SIG-M5 (cell line): ENCODE measurements around the gene DOCK1.
"Not testable (repeated sequence)": the region's sequence is repeated elsewhere in the genome, so short reads cannot be mapped to it uniquely, and the experiment has no call there.

ENCODE experiments used
- DNase-seq: peaks from one replicate; lab custom pipeline; 2025; lab: John Stamatoyannopoulos, UW

DOCK1 gene

DNA sequence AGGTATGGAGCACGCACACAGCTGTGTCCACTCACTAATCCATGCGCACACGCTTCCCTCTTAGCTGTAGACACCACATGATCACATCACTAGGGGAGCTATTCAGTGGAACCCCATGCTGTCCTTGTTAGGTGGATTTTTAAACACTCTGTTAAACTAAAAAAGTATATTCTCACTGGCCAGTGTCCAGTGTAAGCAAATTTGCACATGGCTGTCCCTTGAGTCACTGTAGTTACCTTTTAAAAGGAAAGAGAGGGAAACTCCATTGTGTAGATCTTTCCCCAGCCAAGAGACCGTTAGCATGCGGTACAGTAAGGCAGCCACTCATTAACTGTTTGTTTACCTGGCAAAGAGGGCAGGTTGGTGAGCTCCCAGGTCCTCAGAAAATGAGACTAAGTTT, 372.8 kb downstream of the DOCK1 start:
- DNase-seq, result no peak

DNA sequence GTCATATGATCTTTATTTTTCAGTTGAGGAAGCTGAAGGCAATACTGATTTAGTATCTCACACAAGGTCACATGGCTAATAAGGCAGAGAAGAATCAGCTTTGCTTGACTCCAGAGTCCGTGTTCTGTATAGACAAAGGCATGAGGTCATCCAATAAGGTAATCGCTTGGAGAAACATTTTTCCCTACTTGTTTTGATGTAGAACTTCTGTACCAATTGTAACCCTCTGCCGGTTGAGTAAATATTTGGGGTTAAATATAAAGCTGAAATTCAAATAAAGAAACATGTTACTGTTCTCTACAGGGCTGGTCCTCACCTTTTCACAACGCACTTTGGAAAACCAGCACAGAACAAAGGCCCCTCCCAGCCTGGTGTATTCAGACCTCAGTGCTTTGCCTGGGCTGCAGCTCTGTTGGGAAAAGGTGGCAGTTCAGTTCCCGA, 374.1 kb downstream of the DOCK1 start:
- no peak for DNase-seq

DNA sequence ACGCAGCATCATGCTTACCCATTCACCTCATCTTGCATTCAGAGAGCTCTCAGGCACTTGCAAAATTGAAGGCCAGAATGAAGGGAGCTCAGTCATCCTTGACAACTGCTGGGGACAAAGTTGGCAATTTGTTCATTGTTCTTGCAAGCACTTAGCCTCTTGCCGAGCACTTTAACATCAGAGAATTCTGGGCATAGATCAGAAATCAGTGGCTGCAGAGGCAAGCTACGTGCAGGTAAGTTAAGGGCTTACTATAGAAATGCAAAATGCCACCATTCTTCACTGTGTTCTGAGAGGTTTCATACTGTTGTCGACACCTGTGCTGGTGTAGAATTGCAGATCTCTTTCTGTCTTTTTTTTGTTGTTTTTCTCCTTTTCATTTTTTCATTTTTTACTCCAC, 375.2 kb downstream of the DOCK1 start:
- no peak for DNase-seq

DNA sequence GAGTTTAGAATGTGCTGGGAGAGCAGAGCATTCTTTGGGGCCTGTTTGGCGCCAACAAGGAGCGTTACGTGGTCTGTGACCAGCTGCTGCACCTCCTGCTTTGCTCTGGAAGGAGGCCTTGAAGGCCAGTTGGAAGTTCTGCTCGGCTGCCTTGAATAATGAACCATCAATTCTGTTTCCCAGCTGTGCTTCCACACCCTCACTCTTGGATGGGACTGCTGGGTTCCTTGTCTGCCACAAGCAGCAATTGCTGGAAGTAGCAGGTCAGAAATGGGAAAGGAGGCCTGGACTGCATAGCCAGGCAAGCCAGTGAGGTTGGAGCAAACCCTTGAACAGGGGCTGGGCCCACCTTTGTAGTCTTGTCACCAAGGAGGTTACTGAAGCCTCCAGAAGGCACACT, 377.8 kb downstream of the DOCK1 start:
- no peak for DNase-seq

DNA sequence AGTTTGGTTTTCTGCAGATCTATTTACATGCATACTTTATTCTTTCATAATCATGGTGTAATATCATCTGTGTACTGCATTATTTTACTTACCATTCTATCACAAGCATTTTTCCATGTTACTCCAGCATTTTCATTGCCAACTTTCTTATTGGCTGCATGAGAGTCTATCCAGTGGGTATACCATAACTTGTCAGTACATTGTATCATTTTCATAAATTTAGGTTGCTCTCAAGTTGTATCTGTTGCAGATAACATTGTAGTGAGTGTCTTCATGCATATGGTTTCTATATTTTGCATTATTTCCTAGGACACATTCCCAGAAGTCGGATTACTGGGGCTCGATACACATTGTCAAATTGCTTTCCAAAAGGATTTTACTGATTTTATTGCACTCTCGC, 378.3 kb downstream of the DOCK1 start:
- DNase-seq, result no peak

DNA sequence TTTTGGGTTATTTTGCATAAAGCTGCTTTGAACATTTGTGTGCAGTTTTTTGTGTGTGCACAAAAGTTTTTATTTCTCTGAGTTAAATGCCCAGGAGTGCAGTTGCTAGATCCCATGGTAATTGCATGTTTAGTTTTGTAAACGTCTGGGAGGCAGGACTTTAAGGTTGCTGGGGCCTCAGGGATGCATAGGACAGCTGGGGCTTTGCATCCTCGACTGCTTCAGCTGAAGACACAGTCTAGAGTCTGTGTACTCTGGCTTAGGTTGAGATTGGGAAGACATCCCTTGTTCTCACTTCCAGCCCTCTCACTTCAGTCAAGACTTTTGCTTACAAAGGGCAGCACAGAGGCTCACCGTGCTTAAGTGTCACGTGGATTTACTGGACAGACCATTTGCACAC, 385.6 kb downstream of the DOCK1 start:
- DNase-seq, result no peak

DNA sequence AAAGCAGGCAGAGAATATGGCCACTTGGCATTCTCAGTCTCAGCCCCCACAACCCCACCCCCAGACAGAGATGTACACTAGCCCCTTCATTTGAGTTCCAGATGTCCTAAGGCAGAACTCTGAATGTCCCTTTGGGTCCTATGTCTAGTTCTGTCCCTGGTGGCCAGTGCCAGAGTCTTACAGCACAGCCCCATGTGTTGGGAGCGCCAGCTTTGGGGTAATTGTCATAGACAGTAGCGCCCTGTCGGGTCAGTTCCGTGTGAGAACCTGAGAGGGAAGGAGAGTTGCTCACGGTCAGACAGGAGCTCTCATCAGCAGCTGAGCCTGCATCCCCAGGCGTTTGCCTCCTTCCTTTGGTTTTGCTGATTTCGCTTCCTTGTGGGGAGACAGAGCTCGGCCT, 386.1 kb downstream of the DOCK1 start:
- DNase-seq, result no peak

DNA sequence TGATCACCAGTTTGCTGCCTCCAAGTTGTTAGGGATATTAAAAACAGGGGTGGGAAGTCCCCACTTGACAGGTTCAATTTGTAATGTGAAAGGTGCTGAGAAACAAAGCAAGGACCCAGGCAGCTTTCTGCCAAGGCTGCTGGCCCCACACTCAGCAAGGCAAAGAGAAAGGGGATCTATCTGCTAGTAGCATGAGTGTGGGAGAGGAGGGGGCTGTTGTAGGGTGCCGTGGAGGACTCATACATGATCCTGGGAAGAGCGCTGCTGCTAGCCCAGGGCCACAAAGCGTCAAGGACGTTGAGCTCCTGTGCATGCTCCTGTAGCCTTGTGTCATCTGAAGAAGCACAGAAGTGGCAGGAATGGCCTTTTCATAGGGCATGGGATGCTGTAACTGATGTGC, 387.7 kb downstream of the DOCK1 start:
- DNase-seq, result no peak

DNA sequence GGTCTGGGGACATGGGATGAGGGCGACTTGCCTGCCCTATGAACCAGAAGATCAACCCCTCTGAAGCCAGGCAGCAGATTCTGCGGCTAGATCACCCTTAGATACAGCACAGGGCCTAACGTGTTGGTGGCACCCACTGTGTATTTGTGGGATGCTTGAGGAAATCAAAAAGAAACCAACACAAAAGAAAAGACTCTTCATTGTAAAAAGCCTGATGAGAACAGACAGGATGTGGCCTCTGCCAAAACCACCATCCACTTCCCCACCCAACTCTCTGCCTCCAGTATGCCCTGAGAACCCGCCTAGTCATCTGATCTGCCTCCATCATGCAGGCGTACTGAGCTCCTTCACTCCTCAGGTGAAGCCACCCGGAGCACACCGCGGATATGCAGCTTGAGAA, 388.4 kb downstream of the DOCK1 start:
- DNase-seq, result no peak

DNA sequence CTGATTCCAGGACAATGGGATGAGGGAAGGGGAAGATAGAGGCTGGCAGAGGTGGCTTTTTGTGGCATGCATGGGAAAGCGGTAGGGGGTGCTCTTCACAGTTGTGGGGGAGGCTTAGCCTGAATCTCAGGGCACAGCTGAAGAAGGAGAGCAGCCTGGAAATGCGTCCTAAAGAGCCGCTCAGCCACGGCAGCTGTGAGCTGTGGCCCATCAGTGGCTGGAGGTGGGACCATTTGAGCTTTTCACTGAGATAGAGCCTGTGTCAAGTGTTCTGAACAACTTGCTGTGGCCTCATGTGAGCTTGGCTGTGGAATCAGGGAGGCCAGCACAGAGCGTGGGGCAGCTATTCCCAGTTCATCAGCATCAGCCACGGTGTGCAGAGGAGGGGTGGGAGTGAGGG, 391.5 kb downstream of the DOCK1 start:
- DNase-seq, result no peak

DNA sequence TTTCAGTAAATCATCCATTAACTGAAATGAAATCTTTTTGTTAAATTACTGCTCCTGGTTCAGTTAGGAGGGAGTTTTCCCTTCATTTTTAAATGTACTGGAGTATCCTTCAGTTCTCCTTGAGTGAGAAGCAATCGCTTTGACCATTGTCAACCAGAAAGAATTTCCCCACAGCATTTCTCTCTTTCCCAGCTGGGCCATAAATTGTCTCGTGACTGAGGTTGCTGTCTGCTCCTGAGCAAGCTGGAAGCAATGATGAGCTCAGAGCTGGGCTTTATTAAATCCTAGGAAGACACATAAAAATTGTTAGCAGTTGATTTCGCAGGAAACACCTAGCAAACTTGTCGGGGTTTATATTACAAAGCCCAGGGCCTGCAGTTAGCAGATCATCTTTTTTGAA, 393.2 kb downstream of the DOCK1 start:
- no peak for DNase-seq

DNA sequence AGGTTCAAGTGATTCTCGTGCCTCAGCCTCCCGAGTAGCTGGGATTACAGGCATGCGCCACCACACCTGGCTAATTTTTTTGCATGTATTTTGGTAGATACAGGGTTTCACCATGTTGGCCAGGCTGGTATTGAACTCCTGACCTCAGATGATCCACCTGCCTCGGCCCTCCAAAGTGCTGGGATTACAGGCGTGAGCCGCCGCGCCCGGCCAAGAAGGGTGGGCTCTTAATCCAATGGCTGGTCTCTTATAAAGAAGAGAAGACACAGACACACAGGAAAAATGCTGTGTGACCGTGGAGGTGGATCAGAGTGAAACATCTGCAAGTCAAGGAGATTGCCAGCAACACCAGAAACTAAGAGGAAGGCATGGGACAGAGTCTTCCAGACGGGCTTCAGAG, 394.0 kb downstream of the DOCK1 start:
- not testable (repeated sequence) for DNase-seq

DNA sequence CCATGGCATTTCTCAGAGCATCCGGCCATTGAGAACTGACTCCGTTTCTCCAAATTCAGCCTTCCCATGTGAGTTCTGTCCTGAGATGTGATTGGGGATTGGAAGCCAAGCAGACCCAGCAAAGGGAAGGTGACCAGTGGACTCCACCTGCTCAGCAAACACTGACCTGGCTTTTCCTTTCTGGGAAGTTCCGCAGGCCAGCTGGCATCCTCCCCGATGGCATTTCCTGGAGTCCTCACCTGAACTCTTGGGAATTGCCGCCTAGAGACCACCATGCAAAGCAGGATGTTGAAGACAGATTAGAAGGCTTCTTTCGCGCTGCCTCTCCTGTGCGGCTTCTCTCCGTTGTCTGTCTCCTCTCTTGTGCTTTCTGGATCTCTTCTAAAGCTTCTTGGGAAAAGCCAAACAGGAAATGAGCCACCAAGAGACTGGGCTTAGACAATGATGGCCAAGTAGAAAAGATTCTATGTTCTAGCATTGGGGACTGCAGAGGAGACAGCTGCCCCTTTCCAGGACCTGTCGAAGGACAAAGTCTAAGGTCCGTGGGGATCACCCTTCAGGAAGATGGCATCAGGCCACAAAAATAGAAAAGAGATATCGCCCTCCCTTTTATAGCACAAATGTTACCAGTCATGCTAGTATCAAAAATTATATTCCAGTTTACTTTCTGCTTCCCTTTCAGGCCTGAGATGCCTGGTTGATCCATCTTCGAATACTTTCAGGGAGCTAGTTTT, 394.9 kb downstream of the DOCK1 start:
- no peak for DNase-seq

DNA sequence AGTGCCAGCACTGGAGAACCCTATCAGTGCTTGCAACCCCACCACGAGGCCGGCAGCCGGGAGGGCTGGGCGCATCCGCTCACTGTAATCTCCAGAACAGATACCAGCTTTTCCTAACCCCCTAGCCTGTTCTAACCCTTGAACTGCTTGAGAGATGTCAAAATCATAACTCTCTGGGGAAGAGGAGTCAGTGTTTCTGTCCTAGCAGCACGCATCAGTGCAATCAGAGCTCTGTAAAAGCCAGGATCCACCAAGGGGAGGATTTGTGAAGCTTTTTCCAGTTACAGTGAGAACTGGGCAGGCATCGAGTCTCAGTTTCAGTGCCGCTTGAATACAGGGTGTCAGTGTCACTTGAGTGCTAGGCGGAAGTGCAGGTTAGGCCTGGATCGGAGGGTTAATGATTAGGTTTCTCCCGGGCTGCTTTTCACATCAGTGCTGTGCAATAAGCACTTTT, 395.7 kb downstream of the DOCK1 start:
- DNase-seq, result no peak

DNA sequence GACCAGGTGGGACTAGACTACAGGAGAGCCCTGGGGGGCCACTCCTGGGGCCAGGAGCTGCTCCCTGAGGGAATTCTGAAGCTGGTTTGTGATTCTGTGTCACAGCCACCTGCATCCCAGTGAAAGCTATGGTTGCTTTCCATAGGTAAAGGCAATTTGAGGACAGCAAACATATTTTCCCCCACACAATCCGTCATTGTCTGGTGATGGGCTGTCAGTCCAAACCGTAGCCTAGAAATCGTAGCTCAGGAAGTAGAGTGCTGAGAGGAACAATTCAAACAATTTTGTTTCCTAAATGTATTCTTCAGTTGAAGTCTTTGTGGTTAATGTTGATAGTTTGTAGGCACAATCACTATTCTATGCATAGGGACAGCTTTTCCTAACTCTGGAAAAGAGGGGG, 397.1 kb downstream of the DOCK1 start:
- no peak for DNase-seq

DNA sequence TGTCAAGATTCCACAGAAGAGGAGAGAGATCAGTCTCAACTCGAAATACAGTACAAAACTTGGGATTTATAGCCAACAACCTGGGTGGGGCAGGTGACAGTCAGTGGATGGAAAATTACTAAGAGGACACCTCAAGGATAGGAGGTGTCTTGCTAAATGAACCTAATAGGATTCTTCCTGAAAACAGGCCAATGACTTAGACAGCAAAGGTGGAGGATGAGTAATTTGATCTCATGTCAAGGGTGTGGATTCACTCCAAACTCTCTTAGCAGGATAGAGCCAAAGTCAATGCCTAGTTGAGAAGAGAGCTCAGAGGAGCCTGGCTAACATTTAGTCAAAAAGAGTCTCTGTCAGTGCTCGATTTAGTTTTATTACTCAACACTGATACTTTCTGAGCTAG, 397.9 kb downstream of the DOCK1 start:
- no peak for DNase-seq

DNA sequence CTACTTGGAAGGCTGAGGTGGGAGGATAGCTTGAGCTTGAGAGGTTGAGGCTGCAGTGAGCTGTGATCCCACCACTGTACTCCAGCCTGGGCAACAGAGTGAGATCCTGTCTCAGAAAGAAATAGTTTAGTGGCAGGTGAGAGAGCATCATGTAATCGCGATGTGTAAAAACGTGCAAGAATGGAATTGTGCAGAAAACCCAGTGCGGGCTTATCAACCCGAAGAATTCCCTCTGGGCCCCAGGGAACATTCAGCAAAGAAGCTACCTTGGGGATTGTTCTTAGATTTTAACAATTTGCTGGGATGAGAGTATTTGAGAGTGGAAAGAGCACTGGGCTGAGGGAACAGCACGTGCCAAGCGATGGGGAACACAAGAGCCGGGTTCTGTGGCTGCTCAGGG, 398.5 kb downstream of the DOCK1 start:
- DNase-seq, result no peak

DNA sequence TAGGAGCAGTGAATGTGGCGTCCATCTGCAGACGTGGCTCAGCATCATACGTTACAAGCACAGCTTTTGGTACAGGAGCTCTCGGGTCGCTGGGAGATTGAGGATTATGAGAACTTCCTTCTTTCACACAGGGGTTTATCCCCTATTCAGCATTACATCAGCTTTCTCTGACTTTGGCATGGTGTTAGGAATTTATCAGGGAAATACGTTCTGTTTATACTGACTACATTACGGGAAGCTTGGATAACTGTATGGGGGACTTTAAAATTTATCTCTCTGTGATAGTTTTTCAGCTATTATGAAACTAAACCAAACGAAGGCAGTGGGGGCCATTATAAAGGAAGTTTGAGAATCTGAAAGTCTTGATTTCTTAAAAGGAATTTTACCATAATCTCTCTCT, 401.3 kb downstream of the DOCK1 start:
- no peak for DNase-seq

DNA sequence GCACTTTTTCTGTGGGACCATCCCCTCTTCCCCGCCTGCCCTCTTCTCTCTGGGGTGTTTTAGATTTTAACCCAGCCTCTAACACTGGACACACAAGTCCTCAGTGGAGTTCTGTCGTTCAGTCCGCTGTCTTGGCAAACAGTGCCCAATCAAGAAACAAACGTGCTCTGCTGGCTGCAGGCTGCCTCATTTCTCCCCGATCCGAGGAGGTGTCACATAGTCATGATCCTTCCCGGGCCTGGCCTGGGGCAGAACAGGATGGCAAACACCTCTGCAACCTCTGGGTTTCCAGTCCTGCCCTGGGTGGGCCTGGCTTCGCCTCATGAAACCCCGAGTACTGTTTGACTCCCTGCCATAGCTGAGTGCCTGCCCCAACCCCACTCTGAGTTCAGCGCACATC, 402.1 kb downstream of the DOCK1 start:
- no peak for DNase-seq

DNA sequence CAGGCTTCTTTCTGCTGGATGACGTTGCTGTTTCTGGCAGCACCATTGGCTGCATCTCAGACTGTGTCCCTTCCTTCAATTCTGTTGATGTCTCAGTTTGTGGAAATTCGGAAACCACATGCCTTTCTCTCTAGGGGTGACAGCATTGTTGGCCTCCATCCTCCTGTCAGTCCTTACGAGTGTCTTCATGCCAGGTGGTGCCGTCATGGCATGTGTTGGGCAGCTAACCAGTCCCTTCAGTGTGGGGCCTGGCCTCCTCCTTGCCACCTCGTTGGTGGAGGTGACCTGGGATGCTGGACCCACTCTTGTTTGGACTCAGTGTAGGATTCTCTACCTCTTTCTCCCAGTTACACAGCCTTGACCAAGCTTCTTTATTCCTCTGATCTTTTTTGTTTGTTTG, 402.8 kb downstream of the DOCK1 start:
- no peak for DNase-seq

DNA sequence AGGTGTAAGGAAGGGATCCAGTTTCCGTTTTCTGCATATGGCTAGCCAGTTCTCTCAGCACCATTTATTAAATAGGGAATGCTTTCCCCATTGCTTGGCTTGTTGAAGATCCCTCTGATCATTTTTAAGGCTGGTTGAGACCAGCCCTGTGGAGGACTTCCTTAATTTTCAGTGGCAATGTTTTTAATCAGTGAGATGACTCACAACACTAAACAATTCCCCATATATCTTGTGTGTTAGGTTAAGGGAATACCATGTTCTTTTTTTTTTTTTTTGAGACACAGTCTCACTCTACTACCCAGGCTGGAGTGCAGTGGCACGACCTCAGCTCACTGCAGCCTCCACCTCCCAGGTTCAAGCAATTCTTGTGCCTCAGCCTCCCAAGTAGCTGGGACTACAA, 404.4 kb downstream of the DOCK1 start:
- not testable (repeated sequence) for DNase-seq

DNA sequence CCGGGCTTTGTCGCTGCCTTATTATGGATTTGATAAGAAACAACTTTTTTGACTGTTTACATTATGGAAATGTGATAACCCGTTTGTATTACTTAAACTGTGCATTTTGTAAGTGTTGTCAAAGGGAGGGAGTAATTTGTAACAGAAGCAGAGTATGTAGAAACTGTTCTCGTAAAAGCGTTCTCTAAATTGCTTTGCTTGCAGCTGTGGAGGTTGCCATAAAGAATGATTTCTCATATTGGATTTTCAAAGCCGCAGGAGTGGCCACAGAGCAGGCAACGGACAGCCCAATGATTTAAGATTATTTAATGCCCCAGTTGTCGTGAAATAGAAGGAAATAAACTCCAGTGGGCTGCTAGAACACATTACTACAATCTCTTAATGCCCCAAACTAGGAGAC, 405.2 kb downstream of the DOCK1 start:
- DNase-seq, result no peak

DNA sequence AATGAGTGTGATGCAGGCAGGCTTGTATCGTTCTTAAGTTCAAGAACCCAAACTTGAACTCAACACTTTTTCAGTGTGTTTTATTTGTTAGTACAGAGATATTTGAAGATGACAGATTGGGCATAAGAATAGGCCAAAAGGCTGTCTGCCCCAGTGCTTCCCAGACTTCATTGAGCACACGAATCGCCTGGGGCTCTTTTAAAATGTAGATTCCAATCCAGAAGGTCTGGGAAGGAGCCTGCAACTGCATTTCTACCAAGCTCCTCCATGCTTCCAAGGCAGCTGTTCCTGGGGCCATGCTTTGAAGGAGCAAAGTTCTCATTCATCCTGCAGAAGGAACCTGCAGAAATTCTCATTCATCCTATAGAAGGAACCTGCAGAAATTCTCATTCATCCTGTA, 405.7 kb downstream of the DOCK1 start:
- DNase-seq, result no peak

DNA sequence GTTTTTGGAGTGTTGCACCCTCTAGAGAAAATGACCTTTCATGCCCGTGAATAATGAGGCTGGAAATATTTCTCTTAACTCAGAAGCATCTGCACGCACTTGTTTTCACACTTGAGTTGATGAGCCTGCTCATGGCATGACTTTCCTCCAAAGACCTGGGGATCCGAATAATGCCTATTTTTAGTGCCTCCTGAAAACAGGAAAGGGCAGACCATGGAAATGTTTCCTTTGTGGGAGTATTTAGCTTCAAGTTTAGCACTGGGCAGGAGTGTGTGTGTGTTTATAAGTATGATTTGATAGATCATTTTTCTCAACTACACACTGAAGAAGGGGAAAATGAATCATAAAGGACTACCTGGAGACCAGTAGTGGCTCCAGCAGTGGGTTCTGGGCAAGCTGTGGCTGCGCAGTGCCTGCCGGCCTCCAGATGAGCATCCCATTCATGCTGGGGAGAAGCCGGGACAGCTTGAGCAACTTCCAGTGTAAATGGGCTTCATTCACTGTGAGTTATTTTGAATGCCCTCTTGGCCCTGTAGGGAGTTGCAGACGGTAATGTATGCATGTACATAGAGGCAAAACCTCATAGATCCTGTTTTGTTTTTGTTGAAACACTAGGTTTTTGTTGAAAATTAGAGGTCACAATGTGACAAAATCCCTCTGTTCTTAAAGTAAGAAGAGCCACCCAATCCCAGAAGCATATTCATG, 408.9 kb downstream of the DOCK1 start:
- no peak for DNase-seq
